22Rv1 (cell line): ENCODE measurements around the gene GRIK4.

Experiments used
- ZFX ChIP-seq: fragments of 450-650 bp; IDR thresholded peaks from 2 replicates; pipeline ENCODE4 v1.6.1; 2017; ENCODE audit warnings: antibody characterized with exemption, borderline replicate concordance
- TF ChIP-seq, protein P1 (sequence below): fragments of 450-650 bp; IDR thresholded peaks from 2 replicates; pipeline ENCODE4 v1.5.1; 2017; ENCODE audit warnings: mild to moderate bottlenecking

DNA sequence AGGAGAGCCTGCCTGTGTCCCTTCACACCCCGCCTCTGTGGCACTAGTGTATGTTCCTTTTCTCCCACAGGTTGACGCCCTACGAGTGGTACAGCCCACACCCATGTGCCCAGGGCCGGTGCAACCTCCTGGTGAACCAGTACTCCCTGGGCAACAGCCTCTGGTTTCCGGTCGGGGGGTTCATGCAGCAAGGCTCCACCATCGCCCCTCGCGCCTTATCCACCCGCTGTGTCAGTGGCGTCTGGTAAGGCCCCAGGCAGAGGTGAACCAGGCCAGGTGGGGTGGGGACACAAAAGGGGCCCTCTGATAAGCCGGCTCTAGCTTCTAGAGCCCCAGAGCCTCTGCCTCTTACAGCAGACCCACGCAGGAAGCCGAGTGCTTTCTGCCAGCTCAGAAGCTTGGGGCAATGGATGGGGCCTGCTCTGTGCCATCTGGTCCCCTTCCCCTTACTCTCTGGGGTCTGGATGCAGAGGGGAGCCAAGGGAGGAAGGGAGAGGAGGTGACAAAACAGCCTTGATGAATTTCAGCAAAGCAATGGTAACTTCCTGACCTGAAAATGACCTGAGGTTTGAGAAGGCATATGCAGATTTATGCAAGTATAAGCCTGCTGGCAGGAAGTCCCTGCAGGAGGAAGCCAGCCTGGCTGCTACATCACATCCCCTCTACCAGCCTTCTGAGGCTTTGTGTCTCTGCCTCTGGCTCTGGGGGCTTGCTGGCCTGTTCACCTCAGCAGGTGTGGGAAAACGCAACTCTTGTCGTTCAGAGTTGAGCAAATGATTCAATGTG is 445.4 kb downstream of the GRIK4 start:
- TF ChIP-seq, protein P1, sequence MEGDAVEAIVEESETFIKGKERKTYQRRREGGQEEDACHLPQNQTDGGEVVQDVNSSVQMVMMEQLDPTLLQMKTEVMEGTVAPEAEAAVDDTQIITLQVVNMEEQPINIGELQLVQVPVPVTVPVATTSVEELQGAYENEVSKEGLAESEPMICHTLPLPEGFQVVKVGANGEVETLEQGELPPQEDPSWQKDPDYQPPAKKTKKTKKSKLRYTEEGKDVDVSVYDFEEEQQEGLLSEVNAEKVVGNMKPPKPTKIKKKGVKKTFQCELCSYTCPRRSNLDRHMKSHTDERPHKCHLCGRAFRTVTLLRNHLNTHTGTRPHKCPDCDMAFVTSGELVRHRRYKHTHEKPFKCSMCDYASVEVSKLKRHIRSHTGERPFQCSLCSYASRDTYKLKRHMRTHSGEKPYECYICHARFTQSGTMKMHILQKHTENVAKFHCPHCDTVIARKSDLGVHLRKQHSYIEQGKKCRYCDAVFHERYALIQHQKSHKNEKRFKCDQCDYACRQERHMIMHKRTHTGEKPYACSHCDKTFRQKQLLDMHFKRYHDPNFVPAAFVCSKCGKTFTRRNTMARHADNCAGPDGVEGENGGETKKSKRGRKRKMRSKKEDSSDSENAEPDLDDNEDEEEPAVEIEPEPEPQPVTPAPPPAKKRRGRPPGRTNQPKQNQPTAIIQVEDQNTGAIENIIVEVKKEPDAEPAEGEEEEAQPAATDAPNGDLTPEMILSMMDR: no peak
- TF ChIP-seq ZFX: no peak
